Stimulated activated CD8-positive, alpha-beta memory T cell treated with anti-CD3 and anti-CD28 coated beads, Interleukin-4, amount 100 ng/mL, for 24 hours (primary cell): ENCODE data around the gene CLEC10A.
"Not testable (repeated sequence)": the region's sequence is repeated elsewhere in the genome, so short reads cannot be mapped to it uniquely, and the experiment has no call there.

ENCODE experiments used
- DNase-seq: peaks from one replicate; pipeline ENCODE4 v3.0.0-alpha.2; 2020; ENCODE audit warnings: low read depth

The CLEC10A gene

GRCh38 chr17:7079581-7080455 is at the start of gene CLEC10A:
Gene CLEC10A, minus strand, starts transcription at chr17:7080251. Its CDS starts 1,439 bp downstream, at chr17:7078812.
- DNase-seq, result no peak

GRCh38 chr17:7129311-7129710 is 49.3 kb upstream of the CLEC10A start:
- DNase-seq, result no peak

DNA sequence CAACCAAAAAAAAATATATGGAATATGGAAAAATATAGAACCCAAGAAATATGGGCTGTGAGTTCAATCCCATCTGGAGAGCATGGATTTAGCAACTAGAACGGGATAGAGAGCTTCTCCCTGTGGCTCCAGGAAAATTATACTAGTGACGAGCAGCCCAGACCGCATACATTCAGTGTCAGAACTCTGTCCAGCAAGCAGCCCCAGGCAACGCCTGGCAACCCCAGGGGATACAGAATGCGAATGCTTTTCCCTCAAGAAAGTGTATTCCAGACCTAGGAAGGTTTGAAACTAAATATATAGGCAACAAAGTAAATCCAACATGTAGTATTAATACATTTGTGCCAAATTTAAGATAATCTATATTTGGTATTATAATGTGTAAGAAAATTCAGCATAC is 48.1 kb upstream of the CLEC10A start:
- no peak for DNase-seq

DNA sequence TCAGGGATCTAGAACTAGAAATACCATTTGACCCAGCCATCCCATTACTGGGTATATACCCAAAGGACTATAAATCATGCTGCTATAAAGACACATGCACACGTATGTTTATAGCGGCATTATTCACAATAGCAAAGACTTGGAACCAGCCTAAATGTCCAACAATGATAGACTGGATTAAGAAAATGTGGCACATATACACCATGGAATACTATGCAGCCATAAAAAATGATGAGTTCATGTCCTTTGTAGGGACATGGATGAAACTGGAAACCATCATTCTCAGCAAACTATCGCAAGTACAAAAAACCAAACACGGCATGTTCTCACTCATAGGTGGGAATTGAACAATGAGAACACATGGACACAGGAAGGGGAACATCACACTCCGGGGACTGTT is 47.5 kb upstream of the CLEC10A start:
- not testable (repeated sequence) for DNase-seq

GRCh38 chr17:7126386-7126785 is 46.3 kb upstream of the CLEC10A start:
- DNase-seq, result not testable (repeated sequence)

GRCh38 chr17:7124923-7125322 is 44.9 kb upstream of the CLEC10A start:
- no peak for DNase-seq

DNA sequence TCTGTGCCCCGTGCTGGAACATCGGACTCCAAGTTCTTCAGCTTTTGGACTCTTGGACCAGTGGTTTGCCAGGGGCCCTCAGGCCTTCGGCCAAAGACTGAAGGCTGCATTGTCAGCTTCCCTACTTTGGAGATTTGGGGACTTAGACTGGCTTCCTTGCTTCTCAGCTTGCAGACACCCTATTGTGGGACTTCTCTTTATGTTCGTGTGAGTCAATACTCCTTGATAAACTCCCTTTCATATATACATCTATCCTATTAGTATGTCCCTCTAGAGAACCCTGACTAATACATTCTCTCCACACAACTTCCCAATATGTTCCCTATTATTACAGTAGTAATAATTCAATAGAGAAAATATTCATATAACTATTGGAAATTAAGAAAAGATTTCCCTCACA is 43.8 kb upstream of the CLEC10A start:
- no peak for DNase-seq

DNA sequence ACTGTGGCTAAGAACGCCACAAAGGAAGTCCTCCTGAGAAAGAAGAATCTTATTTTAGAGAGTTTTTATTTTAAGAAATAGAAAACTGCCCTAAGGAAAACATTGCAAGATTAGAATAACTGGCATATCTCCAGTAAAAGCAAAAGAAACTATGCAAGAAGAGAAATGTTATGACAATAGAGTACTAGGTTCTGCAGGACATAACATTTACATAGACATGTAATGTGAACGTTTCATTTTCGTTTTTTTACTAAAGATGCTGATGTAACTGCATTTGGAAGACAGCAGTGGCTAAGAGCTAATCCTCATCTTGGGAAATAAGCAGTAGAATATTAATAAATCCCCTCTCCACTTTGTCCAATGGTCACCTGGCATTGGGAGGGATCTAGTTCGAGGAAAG is 42.3 kb upstream of the CLEC10A start:
- DNase-seq, result no peak

DNA sequence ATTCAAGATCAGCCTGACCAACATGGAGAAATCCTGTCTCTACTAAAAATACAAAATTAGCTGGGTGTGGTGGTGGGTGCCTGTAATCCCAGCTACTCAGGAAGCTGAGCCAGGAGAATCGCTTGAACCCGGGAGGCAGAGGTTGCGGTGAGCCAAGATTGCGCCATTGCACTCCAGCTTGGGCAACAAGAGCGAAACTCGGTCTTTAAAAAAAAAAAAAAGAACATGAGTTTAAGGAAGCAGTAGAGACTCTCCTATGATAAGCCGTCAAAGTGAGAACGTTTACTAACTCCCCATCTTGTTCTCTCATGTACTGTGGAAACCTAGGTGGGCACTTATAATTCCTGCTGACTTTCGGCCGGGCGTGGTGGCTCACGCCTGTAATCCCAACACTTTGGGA is 40.6 kb upstream of the CLEC10A start:
- not testable (repeated sequence) for DNase-seq

GRCh38 chr17:7120123-7120522 is 40.1 kb upstream of the CLEC10A start:
- DNase-seq, result no peak

DNA sequence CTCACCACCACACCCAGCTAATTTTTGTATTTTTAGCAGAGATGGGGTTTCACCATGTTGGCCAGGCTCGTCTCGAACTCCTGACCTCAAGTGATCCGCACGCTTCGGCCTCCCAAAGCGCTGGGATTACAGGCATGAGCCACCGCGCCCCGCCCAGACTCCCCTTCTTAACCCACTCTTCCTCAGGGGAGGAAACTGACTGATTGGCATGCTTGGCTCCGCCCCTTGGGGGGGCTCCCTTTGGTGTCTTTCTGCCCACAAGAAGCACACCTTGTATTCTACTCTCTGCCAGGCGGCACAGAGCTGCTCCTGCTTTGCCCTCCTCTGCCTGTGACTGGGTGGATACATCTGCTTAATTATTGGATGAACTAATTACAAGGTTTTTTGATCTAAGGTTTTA is 39.3 kb upstream of the CLEC10A start:
- DNase-seq, result no peak

- no peak for DNase-seq
These were observed 35.0 kb upstream of the CLEC10A start for GRCh38 chr17:7114875-7115614.

GRCh38 chr17:7114241-7114874 is 34.3 kb upstream of the CLEC10A start, which contains the start of gene ASGR2:
Gene ASGR2, minus strand, starts transcription at chr17:7114822. Its CDS starts 582 bp downstream, at chr17:7114240.
- DNase-seq, result no peak

DNA sequence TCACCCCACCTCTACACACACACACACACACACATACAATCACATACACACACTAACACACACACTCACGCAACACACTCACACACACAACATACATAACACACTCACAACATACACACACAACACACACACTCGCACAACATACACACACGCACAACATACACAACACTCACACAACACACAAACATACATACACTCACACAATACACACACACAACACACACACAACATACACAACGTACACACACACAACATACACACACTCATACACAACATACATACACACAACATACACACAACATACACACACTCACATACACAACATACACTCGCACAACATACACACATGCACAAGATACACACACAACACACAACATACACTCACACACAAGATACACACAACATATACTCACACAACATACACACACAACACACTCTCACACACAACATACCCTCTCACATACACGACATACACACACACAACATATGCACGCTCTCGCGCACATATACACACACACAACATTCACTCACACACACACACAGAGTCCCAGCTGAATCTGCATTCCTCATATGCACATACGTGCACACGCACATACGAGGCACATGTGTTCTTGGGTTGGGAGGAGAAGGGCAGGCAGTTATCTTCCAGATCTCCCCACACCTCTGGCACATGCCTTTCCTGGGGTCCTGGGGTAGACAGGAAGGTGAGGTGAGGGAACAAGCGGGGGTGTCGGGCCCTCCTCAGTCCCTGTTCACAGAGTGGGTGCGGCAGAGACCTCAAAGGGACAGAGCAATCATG is 33.4 kb upstream of the CLEC10A start:
- DNase-seq, result no peak

DNA sequence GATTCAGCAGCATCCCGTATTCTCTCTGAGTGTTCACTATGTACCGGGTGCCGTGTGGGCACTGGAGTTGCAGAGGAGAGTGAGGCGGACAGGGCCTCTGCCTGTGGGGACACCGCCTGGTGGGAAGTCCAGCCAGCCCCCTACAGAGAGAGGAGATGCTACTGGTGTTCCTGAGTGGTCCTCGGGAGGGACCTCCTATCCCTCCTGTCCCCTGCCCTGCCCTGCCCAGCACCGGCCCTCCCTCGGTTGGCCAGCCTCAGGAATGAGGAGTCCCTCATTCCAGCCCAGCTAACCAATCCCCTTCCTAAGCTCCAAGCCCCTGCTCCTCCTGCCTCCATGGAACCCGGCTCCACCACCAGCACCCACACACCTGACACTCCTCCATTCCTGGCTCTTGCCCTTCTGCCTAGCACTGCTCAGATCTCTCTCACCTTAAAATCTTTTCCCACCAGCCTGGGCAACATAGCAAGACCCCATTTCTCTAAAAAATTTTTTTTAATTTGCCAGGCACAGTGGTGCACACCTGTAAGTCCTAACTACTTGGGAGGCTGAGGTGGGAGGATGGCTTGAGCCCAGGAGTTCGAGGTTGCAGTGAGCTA is 32.6 kb upstream of the CLEC10A start:
- DNase-seq, result no peak

DNA sequence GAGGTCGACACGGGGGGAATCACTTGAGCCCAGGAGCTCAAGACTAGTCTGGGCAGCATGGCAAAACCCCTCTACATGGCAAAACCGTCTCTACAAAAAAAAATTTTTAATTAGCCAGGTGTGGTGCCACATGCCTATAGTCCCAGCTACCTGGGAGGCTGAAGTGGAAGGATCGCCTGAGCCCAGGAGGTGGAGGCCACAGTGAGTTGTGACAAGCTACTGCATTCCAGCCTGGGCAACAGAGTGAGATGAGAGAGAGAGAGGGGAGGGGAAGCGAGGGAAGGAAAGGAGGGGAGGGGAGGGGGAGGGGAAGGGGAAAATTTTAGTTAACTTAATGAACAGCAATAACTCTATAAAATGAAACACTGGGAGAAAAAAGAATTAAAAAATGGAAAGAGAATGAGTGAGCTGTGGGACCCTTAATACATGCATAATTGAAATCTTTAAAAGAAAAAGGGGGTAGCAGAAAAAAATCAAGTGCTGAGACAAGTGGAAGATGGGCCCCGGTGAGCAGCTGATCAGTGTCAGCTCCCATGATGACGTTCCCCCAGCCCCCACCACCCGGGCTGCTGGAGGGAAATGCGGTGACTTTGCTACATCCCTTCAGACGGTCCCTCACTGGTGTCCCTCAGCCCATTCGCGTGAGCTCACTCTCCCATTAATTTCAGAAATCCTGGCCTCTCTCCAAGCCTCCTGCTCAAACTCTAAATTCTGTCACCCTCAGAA is 31.9 kb upstream of the CLEC10A start:
- no peak for DNase-seq

- no peak for DNase-seq
These were observed 30.7 kb upstream of the CLEC10A start for GRCh38 chr17:7110617-7111306.

DNA sequence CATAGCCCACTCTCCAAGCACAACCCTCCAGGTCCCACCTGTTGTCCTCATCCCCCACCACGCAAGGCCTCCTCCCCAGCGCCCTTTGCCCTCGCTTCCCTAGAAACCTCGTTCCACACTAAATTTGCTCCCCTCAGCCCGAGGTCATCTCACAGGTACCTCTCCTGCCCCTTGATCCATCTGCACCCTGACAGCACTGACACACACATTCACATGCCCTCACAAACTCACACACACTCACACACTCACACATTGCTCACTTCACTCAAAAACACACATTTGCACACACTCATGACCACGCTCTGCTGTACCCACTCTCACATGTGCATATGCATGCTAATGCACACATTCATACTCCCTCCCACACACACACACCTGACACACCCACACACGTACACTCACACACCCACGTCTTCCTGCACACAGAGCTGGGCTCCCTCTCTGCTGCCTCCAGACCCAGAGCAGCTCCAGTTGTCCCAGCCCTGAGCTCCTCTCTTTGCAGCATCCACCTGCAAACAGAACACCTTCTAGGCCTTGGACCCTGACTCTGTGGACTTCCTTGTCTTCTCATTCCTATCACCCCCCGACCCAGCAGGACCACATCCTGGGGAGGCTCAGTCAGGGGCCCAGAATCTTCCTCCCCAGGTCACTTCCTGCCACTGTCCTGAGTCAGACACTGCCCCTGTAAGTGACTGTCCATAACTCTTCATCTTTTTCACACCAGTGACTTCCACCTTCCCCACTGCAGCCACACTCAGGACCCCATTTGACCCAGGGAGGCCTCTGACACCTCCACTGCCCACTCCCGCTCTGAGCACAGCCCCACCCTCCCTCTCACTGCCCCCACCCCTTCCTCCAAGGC is 29.6 kb upstream of the CLEC10A start:
- no peak for DNase-seq

DNA sequence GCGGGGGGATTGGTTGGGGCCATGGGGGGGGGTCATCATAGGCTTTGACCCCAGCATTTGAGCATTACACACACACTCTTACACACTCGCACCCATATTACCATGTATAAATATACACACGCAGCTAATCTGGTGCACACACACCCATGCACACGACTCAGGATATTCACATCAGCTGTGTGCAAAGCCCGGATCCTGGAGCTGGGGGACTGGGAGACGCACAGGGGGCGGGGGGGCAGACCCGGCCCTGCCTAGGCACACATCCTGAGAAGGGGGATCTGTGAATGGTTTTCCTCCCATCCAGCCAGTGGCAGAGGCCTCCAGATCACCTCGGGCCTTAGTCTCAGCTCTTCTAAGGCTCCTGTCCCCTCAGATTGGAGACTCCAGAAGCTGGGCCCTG is 28.9 kb upstream of the CLEC10A start:
- no peak for DNase-seq
